GM12878 (cell line): ENCODE measurements around the gene MMP19. TPM values are rescaled to one million over a fixed set of nuclear protein-coding genes. Genes with fewer than 3 reads are reported as not detected.

ENCODE experiments used
- ATAC-seq: fragments of 200-7000 bp; cut with Tn5 transposase; 3 replicates; pipeline ENCODE4 v1.9.1; 2020; ENCODE audit warnings: mild to moderate bottlenecking, moderate library complexity
- BruUV-seq: library from RNA; stranded (reverse); fragments of 400-500 nt; replicated peaks from 2 replicates; lab custom pipeline; 2021; lab: Mats Ljungman, UMichigan
- CTCF ChIA-PET: fragments of 300-600 bp; sonication (Branson Sonifier 250); formaldehyde crosslinking; extraction: SDS; loops from one replicate; lab custom pipeline; 2021; ENCODE audit warnings: inconsistent platforms; lab: Yijun Ruan, JAX
- POLR2A ChIA-PET: fragments of 350-600 bp; formaldehyde crosslinking; extraction: SDS; loops from one replicate; lab custom pipeline; 2021; ENCODE audit warnings: inconsistent platforms; lab: Charles Lee
- RAD21 ChIA-PET: fragments of 300-600 bp; sonication (Branson Sonifier 250); formaldehyde crosslinking; loops from one replicate; lab custom pipeline; 2023; ENCODE audit warnings: antibody characterized with exemption; ENCODE audit not compliant: unreplicated experiment; lab: Charles Lee
- SMC1A ChIA-PET: fragments of 300-600 bp; sonication (Branson Sonifier 250); formaldehyde crosslinking; loops from one replicate; lab custom pipeline; 2023; ENCODE audit not compliant: unreplicated experiment, uncharacterized antibody; lab: Charles Lee
- DNase-seq: peaks from one replicate; pipeline ENCODE4 v3.0.0-alpha.2; 2011; ENCODE audit warnings: low read depth, low spot score
- FAIRE-seq: peaks from 3 replicates; lab custom pipeline; 2011; peaks lifted over from hg19 to GRCh38; lab: Jason Lieb, UNC
- H2AFZ ChIP-seq: 2 replicates; pipeline ENCODE4 v1.6.0; 2011; ENCODE audit warnings: low read depth, low read length, control low read depth; ENCODE audit not compliant: control insufficient read depth
- H3K27ac ChIP-seq: 2 replicates; pipeline ENCODE4 v1.5.1; 2011; ENCODE audit warnings: control low read depth; ENCODE audit not compliant: control insufficient read depth, insufficient read depth
- H3K27me3 ChIP-seq, 2 experiments: replicated peaks in 1 of 2; 2 replicates each; pipeline versions ENCODE4 v1.6.0 to v1.6.1; 2011; ENCODE audit warnings: low read length in 1 of 2; ENCODE audit not compliant: control insufficient read depth in 2 of 2, insufficient read depth in 2 of 2
- H3K36me3 ChIP-seq, 2 experiments: 2 replicates each; pipeline ENCODE4 v1.5.1; 2011; ENCODE audit warnings: low read length in 1 of 2; ENCODE audit not compliant: control insufficient read depth in 2 of 2, insufficient read depth in 2 of 2
- H3K4me1 ChIP-seq: 2 replicates; pipeline ENCODE4 v1.6.1; 2011; ENCODE audit warnings: mild to moderate bottlenecking, low read length, moderate library complexity, mixed read lengths; ENCODE audit not compliant: control insufficient read depth, insufficient read depth
- H3K4me2 ChIP-seq: 2 replicates; pipeline ENCODE4 v1.6.0; 2011; ENCODE audit warnings: control low read depth; ENCODE audit not compliant: control insufficient read depth, insufficient read depth
- H3K4me3 ChIP-seq: fragments of 200-600 bp; sonication (generic); 2 replicates; pipeline ENCODE4 v1.5.1; 2016
- H3K79me2 ChIP-seq: 2 replicates; pipeline ENCODE4 v1.6.0; 2011; ENCODE audit warnings: low read length; ENCODE audit not compliant: control insufficient read depth, insufficient read depth
- H3K9ac ChIP-seq: 2 replicates; pipeline ENCODE4 v1.8.0; 2011; ENCODE audit warnings: low read length, control low read depth, mixed read lengths; ENCODE audit not compliant: control insufficient read depth, insufficient read depth
- H3K9me3 ChIP-seq: replicated peaks from 3 replicates; pipeline ENCODE4 v1.5.1; 2011; ENCODE audit warnings: mild to moderate bottlenecking, low read length; ENCODE audit not compliant: control insufficient read depth, insufficient read depth
- H4K20me1 ChIP-seq: 2 replicates; pipeline ENCODE4 v1.6.0; 2011; ENCODE audit not compliant: control insufficient read depth, insufficient read depth
- ATF2 ChIP-seq: IDR thresholded peaks from 2 replicates; pipeline ENCODE4 v1.6.1; 2012; ENCODE audit warnings: low read length, inconsistent platforms
- E2F8 ChIP-seq: fragments of 450-650 bp; IDR thresholded peaks from 2 replicates; pipeline ENCODE4 v1.6.1; 2018; ENCODE audit warnings: mild to moderate bottlenecking, low read depth, moderate library complexity; ENCODE audit not compliant: partially characterized antibody
- E4F1 ChIP-seq: fragments of 450-650 bp; IDR thresholded peaks from 2 replicates; pipeline ENCODE4 v1.6.1; 2018; ENCODE audit warnings: borderline replicate concordance, mild to moderate bottlenecking; ENCODE audit not compliant: partially characterized antibody
- EGR1 ChIP-seq, 2 experiments: IDR thresholded peaks; 1 replicate in 1 of 2; 2 replicates in 1 of 2; pipeline ENCODE4 v1.6.1; 2011 to 2012; ENCODE audit warnings: low read depth in 2 of 2, low read length in 2 of 2, borderline replicate concordance in 1 of 2, mild to moderate bottlenecking in 1 of 2, moderate library complexity in 1 of 2
- IRF5 ChIP-seq: fragments of 450-650 bp; IDR thresholded peaks from 2 replicates; pipeline ENCODE4 v1.6.1; 2017; ENCODE audit warnings: borderline replicate concordance
- NFYA ChIP-seq: IDR thresholded peaks from 2 replicates; pipeline ENCODE4 v1.6.1; 2011; ENCODE audit warnings: low read depth, mild to moderate bottlenecking, low read length, improper control_type of control experiment, borderline replicate concordance
- STAT1 ChIP-seq: fragments of 450-650 bp; conservative IDR thresholded peaks from 2 replicates; pipeline ENCODE4 v1.6.1; 2014; ENCODE audit warnings: antibody characterized with exemption, mild to moderate bottlenecking
- ZNF687 ChIP-seq: fragments of 450-650 bp; IDR thresholded peaks from 2 replicates; pipeline ENCODE4 v1.6.1; 2017; ENCODE audit warnings: mild to moderate bottlenecking, moderate library complexity
- WGBS: methylation state at CpG from one replicate; pipeline ENCODE4 v1.1.6; 2016; ENCODE audit warnings: low lambda C conversion rate; ENCODE audit not compliant: insufficient replicate concordance, insufficient coverage; ENCODE audit errors: missing lambda C conversion rate; 5-methylcytosine and 5-hydroxymethylcytosine counted together
- in situ Hi-C: fragments of 300-500 bp; cut with MboI; formaldehyde crosslinking; loops from 9 replicates; pipeline ENCODE4 v1.14.3; 2018; ENCODE audit warnings: mixed read lengths
- intact Hi-C: fragments of 100-400 bp; cut with micrococcal nuclease; formaldehyde crosslinking; loops from one replicate; pipeline ENCODE4 v1.14.2; 2022; ENCODE audit not compliant: unreplicated experiment
- polyA plus RNA-seq, 11 experiments: library from polyadenylated mRNA; depleted of rRNA in 4 of 11; unstranded in 6 of 11; stranded (reverse) in 5 of 11; fragments of >200 nt; fragmentation: Nextera tagmentation in 4 of 11; fragmentation: Illumina TruSeq in 1 of 11; extraction: Ambion mirVana in 4 of 11; extraction: Trizol in 1 of 11; gene quantifications; 1 replicate in 1 of 11; 2 replicates in 10 of 11; pipeline versions ENCODE4 v1.2.1 to v1.2.3, GENCODE V29; 2011 to 2016; ENCODE audit warnings: inconsistent platforms in 2 of 11, missing spikeins in 2 of 11, low read depth in 1 of 11
- total RNA-seq, 4 experiments: library from RNA; depleted of rRNA in 3 of 4; stranded (reverse); fragments of >200 nt in 3 of 4; fragmentation: Illumina TruSeq in 1 of 4; extraction: Trizol in 1 of 4; gene quantifications; 2 replicates each; pipeline versions ENCODE4 v1.2.1 to v1.2.3, GENCODE V29; 2013 to 2021

Gene MMP19
- total and polyA plus RNA-seq, 10 of the 15 experiments (the other 5 are each of a cell fraction or from before 2014, with no cell fraction given): 0.03 to 0.04 (median 0.04) TPM; not detected in 7

GRCh38 chr12:55831447-55831815, 11.3 kb downstream of the MMP19 start:
- peak overlapping the region; percentile 86 for H3K4me2 ChIP-seq
- CTCF ChIA-PET: interaction anchor here (0.6 to 5.7 kb wide), 7 partner anchors 13 to 212 kb away, joined by 3 to 89 read pairs (median 4); partner anchors contain the start of genes DGKA, ORMDL2, PYM1 and SARNP
- no peaks in the 10 kb centered on the region for H3K36me3 ChIP-seq
- peaks cover 41% of the 10 kb centered on the region for H3K79me2 ChIP-seq
- WGBS: 33% methylated on average over 1 of the region's 1 CpG
- FAIRE-seq (no peak), ATAC-seq (no peak), DNase-seq (no peak)
- H2AFZ ChIP-seq: no peak overlapping the region
- no peak for TF ChIP-seq ATF2
- TF ChIP-seq STAT1: no peak
- TF ChIP-seq ZNF687: no peak
- no peak for TF ChIP-seq E4F1
- TF ChIP-seq NFYA: no peak
- TF ChIP-seq EGR1 (IDR thresholded peaks at IDR 0.05; ENCODE audit: borderline replicate concordance in 1 of 2, low read depth in 2 of 2, low read length in 2 of 2): no peak
- TF ChIP-seq E2F8: no peak
- TF ChIP-seq IRF5: no peak
- H3K4me3 ChIP-seq: peak overlapping the region; percentile 96; the same call in 1 of the 2 replicates
- no peak overlapping the region for H3K27ac ChIP-seq
- intact Hi-C loops (no loop called here), in situ Hi-C loops (no loop called here)
- RAD21 ChIA-PET: interaction anchor here (0.8 to 3.4 kb wide), 6 partner anchors 13 to 164 kb away, joined by 3 to 26 read pairs (median 4); partner anchors contain the start of genes ORMDL2 and SARNP
- no peaks in the 10 kb centered on the region for H3K27me3 ChIP-seq
- SMC1A ChIA-PET: interaction anchor here (1.6 to 4.1 kb wide), 4 partner anchors 13 to 165 kb away, joined by 5 to 41 read pairs (median 24); partner anchors contain the start of genes ORMDL2, PYM1 and SARNP
- no peaks in the 10 kb centered on the region for H4K20me1 ChIP-seq
- no peak overlapping the region; the same call in 1 of the 2 replicates for H3K9ac ChIP-seq
- POLR2A ChIA-PET: interaction anchor here (0.6 to 2.7 kb wide), 3 partner anchors 93 to 485 kb away, joined by 3 to 44 read pairs (median 13); partner anchors contain the start of gene PYM1
- no TSS peak for BruUV-seq
- peaks cover 18% of the 10 kb centered on the region; the same call in 1 of the 2 replicates for H3K4me1 ChIP-seq
- H3K9me3 ChIP-seq: no peaks in the 10 kb centered on the region
